ENCODE measurements around the gene ALPP. TPM values are rescaled to one million over a fixed set of nuclear protein-coding genes. Genes with fewer than 3 reads are reported as not detected.

The ALPP gene
- total RNA-seq, 3 donors from 2014 or later (not counting 1 experiment from before 2014, with no cell fraction given): 0.30 TPM; not detected in 2

DNA sequence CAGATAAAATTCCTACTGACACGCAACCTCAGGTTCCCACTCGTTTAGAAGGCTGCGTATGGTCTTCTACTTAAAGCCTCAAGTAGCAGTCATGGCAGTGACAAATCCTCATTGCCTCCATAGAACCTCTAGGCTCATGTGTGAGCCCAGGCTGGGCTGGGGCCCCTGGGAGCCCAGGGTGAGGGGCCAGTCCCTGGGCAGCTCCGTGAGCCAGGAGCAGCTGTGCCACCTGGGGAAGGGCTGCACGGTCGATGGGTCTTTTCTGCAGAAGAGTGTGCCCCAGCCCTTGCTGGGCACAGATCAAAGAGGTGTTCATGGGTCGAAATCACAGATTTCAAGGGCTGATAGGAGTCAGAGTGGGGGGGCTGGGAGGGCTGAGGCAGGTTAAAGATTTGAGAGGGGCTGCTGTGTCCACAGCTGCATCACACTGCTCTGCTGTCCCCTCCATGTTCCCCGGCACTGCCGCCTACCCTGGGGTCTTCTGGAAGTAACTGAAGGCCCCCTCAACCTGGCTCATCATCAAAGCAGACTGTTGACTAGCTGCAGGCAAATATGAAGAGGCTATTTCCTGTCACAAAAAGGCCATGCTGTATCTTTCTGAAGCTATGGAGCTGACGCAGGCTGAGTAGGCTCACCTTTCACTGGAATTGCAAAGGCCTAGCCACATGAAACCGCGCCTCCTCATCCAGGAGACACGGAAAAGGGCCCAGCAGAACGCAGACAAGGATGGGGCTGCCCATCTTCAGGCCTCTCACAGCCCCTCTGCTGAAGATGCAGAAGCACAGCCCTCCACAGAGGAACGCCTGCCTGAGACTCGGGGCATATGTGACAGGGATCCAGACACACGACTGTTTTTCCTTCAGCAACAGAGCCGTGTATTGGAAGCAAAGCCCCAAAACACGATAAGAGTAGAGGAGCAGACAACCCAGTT lies 35.7 kb upstream of the ALPP start:
- DNase-seq: no peak
- Mint-ChIP-seq H3K27ac (no peak overlapping the region), H3K4me3 (no peak overlapping the region), H3K27me3 (ENCODE audit: low read depth in 2 of 2) (no peaks in the 10 kb centered on the region), H3K36me3 (no peaks in the 10 kb centered on the region), H3K4me1 (no peaks in the 10 kb centered on the region), H3K9me3 (no peaks in the 10 kb centered on the region)
- intact Hi-C loops (cut with micrococcal nuclease): no loop called here
- Histone ChIP-seq H3K27me3 (ENCODE audit: control insufficient read depth, insufficient read depth, low read length) (no peaks in the 10 kb centered on the region), H3K36me3 (ENCODE audit: control insufficient read depth, insufficient read depth, low read length) (no peaks in the 10 kb centered on the region), H3K4me1 (ENCODE audit: control insufficient read depth, insufficient read depth, low read length) (no peaks in the 10 kb centered on the region), H3K9me3 (ENCODE audit: control insufficient read depth, insufficient read depth, low read length) (no peaks in the 10 kb centered on the region), H3K4me3 (ENCODE audit: low read length) (no peak overlapping the region), H3K27ac (ENCODE audit: low read length) (no peak overlapping the region)
- TF ChIP-seq, protein P1, sequence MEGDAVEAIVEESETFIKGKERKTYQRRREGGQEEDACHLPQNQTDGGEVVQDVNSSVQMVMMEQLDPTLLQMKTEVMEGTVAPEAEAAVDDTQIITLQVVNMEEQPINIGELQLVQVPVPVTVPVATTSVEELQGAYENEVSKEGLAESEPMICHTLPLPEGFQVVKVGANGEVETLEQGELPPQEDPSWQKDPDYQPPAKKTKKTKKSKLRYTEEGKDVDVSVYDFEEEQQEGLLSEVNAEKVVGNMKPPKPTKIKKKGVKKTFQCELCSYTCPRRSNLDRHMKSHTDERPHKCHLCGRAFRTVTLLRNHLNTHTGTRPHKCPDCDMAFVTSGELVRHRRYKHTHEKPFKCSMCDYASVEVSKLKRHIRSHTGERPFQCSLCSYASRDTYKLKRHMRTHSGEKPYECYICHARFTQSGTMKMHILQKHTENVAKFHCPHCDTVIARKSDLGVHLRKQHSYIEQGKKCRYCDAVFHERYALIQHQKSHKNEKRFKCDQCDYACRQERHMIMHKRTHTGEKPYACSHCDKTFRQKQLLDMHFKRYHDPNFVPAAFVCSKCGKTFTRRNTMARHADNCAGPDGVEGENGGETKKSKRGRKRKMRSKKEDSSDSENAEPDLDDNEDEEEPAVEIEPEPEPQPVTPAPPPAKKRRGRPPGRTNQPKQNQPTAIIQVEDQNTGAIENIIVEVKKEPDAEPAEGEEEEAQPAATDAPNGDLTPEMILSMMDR (IDR thresholded peaks at IDR 0.05): no peak
- WGBS (ENCODE audit: insufficient coverage): 78% methylated on average over 19 of the region's 19 CpGs
- no peak for ATAC-seq

DNA sequence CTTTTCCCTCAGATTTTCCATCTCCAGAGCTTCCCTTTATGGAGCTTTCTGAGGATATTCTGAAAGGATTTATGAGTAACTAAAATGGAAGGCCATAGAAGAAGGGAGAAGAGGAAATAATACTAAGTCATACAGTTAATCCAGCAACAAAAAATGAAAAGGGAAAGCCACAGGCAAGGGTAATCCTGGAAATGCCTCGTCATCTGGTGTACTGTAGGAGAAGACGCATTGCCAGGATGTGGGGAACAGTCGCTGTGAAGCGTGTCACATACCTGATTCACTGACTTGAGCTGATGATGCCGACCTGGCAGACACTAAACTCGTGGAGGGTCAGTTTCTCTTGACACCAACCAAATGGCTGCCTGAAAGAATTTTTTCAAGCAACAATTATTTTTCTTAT lies 34.7 kb upstream of the ALPP start:
- H3K27ac Mint-ChIP-seq: no peak overlapping the region

DNA sequence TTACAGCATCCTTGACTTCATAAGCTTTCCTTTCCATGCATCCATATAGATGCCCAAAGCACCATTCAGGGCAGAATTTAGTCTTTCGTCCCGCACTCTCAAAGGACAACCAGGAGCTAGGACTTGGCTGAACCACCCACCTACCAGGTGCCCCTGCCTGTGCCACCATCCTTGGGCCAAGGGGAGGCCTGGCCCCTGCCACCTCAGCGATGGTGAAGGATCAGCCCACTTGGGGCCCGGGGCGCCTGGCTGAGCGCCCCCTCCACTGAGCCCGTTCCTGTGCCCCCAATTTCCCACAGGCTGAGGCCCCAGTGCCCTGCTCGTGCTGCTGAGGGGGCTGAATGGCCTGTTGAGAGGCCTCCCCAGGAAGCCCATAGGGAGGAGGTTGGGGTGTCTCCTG lies 33.3 kb upstream of the ALPP start:
- DNase-seq (no peak), ATAC-seq (no peak)
- Histone ChIP-seq H3K9me3 (ENCODE audit: control insufficient read depth, insufficient read depth, low read length) (no peaks in the 10 kb centered on the region), H3K4me1 (ENCODE audit: control insufficient read depth, insufficient read depth, low read length) (peaks cover 8% of the 10 kb centered on the region), H3K36me3 (ENCODE audit: control insufficient read depth, insufficient read depth, low read length) (no peaks in the 10 kb centered on the region), H3K27ac (ENCODE audit: low read length) (no peak overlapping the region), H3K4me3 (ENCODE audit: low read length) (no peak overlapping the region), H3K27me3 (ENCODE audit: control insufficient read depth, insufficient read depth, low read length) (peaks cover 7% of the 10 kb centered on the region)
- Mint-ChIP-seq H3K27ac (no peak overlapping the region), H3K9me3 (no peaks in the 10 kb centered on the region), H3K27me3 (ENCODE audit: low read depth in 2 of 2) (no peaks in the 10 kb centered on the region), H3K4me3 (no peak overlapping the region), H3K4me1 (no peaks in the 10 kb centered on the region), H3K36me3 (no peaks in the 10 kb centered on the region)
- WGBS (ENCODE audit: insufficient coverage): 92% methylated on average over 8 of the region's 8 CpGs
- TF ChIP-seq, protein P1 (IDR thresholded peaks at IDR 0.05): no peak
- intact Hi-C loops (cut with micrococcal nuclease): no loop called here

More for the DNA sequence above, 34.7 kb upstream of the ALPP start:
- DNase-seq (no peak), ATAC-seq (no peak)
- H3K4me1 ChIP-seq (ENCODE audit: control insufficient read depth, insufficient read depth, low read length): no peaks in the 10 kb centered on the region
- H3K4me3 ChIP-seq (ENCODE audit: low read length): no peak overlapping the region
- no peaks in the 10 kb centered on the region for H3K9me3 Mint-ChIP-seq
- no peaks in the 10 kb centered on the region for H3K36me3 Mint-ChIP-seq
- no peak overlapping the region for H3K4me3 Mint-ChIP-seq
- no peaks in the 10 kb centered on the region for H3K36me3 ChIP-seq (ENCODE audit: control insufficient read depth, insufficient read depth, low read length)
- TF ChIP-seq, protein P1 (IDR thresholded peaks at IDR 0.05): no peak
- no peak overlapping the region for H3K27ac ChIP-seq (ENCODE audit: low read length)
- no peaks in the 10 kb centered on the region for H3K27me3 Mint-ChIP-seq (ENCODE audit: low read depth in 2 of 2)
- no peaks in the 10 kb centered on the region for H3K4me1 Mint-ChIP-seq
- intact Hi-C loops (cut with micrococcal nuclease): no loop called here
- H3K9me3 ChIP-seq (ENCODE audit: control insufficient read depth, insufficient read depth, low read length): no peaks in the 10 kb centered on the region
- 7% methylated on average over 6 of the region's 6 CpGs for WGBS (ENCODE audit: insufficient coverage)
- H3K27me3 ChIP-seq (ENCODE audit: control insufficient read depth, insufficient read depth, low read length): no peaks in the 10 kb centered on the region

All from natural killer cell (primary cell).